HG03354 (cell line): ENCODE measurements around the gene STUM.
A peak's percentile ranks its signal among the peaks of the same experiment; 100 is the strongest.
"Not testable (repeated sequence)": the region's sequence is repeated elsewhere in the genome, so short reads cannot be mapped to it uniquely, and the experiment has no call there.

Experiments
- ATAC-seq: cut with Tn5 transposase; IDR thresholded peaks from one replicate; pipeline ENCODE4 v1.9.1; 2021; ENCODE audit warnings: mild to moderate bottlenecking; ENCODE audit not compliant: unreplicated experiment, poor library complexity, severe bottlenecking

Gene STUM

DNA sequence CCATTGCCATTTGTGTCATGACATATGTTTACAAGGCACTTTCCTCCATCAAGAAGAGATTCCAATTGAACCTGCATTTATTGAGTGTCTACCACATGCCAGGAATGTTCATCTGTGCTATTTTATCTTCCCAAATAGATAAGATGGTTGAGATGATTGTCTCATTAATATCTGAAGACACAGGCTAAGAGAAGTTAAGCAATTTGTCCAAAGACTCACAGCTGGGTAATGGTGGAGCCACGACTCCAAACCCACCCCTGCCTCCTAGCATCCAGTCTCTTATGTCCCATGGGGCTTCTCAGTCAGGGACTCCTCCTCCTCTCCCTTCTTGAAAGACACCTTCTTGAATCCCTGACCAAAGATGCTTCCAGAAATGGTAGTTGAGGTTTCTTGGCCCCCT, 68.1 kb downstream of the STUM start:
- ATAC-seq, result no peak

DNA sequence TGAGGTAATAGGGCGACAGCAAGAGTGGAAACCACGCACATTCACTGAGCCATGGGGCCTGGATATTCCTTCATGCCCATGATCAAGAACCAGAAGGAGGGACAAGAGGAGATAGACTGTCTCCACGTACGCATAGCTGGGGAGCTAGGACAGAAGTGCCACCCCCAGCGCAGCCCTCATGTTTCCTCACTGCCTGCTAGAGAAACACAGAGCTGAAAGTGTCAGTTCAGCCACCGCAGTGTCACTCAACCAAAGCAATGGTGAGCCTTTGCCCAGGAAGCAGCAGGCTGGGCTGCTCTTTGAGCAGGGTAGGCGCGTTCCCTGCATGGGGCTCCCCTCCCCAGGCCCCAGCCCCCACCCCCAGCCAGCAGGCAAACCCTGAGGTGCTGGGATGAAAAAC, 68.5 kb downstream of the STUM start:
- no peak for ATAC-seq

DNA sequence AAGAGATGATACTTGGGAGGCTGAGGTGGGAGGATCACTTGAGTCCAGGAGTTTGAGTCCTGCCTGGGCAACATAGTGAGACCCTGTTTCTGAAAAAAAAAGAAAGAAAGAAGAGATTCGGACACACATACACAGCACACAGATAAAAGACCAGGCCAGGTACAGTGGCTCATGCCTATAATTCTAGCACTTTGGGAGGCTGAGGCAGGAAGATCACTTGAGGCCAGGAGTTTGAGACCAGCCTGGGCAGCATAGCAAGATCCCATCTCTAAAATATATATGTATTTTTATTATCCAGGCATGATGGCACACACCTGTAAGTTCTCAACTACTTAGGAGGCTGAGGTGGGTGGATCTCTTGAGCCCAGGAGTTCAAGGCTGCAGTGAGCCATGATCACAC, 69.2 kb downstream of the STUM start:
- not testable (repeated sequence) for ATAC-seq

DNA sequence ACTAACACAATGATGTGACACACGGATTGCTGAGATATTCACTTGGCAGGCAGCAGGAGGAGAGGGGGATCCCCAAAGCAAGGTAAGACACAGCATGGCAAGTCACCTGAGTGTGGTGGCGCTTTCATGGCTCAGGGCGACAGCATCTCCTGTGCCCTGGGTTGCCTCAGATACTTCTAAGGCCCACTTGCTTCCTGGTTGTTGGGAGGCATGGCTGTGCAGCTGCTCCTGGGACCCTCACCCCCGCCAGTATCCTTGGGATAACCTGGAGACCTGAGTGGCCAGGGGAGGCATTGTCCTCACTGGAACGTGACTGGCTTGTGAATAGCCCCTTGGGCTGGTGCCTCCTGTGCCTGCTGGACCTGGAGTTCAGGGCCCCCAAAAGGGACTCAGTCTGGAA, 69.8 kb downstream of the STUM start:
- no peak for ATAC-seq

DNA sequence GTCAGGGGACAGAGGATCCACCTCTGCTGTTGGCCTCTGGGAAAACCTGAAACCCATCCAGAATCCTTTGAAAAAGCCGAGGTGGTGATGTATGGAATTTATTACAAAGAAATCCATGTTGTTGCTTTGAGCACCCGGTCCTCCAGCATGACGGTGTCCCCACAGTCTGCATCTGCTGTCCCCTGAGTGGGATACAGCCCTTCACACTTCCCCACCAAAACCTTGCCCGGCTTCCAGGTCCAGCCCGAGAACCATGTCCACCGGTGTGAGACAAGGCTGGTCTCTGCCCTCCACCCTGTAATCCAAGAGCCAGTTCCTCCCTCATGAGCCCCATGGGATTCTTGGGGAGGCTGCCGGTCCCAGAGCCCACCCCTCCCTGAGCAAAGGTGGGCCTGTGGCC, 70.5 kb downstream of the STUM start:
- ATAC-seq, result no peak

DNA sequence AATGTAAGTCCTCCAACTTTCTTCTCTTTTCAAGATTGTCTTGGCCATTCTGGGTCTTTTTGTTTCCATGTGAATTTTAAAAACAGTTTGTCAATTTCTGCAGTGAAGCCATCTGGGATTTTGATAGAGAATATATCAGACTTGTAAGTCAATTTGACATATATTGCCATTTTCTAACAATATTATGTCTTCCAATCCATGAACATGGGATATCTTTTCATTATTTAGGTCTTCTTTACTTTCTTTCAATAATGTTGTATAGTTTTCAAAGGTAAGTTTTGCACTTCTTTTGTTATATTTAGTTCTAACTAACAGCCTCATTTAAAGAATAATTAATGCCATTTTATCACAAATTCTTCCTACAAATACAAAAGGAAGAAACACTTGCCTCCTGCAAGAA, 73.4 kb downstream of the STUM start:
- no peak for ATAC-seq

DNA sequence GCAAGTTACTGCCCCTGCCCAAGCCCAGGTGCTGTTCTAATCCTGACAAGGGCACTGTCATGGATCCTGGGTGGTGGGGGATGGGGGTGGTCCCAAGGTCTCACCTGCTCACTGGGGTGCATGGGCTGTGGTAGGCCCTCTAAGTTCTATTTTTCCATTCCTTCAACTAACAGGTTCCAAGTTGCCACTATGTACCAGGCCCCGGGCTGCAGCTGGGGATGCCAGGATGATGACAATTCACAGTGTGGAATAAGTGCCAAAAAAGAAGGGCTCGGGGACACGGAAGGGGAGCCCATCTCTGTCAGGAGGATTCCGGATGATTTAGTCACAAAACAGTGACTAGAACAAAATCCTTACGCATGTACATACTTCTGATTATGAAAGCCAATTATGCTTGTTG, 76.0 kb downstream of the STUM start:
- no peak for ATAC-seq

DNA sequence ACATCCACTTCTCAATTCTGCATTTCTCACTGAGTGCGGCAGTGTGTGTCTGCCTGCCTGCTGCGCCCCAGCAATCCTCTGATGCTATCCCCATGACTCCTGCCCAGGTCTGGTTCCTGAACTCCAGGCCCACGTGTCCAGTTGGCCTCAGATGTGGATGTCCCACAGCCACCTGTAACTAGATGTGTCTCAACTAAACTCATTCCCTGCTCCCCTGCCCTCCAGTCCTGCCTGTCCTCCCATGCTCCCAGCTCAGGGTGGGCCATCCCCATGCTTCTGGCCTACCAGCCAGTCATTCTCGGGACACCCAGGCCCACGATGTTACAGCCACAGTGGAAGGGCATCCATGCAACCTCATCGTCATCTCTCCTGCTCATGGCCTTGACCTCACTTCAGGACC, 76.8 kb downstream of the STUM start:
- no peak for ATAC-seq

DNA sequence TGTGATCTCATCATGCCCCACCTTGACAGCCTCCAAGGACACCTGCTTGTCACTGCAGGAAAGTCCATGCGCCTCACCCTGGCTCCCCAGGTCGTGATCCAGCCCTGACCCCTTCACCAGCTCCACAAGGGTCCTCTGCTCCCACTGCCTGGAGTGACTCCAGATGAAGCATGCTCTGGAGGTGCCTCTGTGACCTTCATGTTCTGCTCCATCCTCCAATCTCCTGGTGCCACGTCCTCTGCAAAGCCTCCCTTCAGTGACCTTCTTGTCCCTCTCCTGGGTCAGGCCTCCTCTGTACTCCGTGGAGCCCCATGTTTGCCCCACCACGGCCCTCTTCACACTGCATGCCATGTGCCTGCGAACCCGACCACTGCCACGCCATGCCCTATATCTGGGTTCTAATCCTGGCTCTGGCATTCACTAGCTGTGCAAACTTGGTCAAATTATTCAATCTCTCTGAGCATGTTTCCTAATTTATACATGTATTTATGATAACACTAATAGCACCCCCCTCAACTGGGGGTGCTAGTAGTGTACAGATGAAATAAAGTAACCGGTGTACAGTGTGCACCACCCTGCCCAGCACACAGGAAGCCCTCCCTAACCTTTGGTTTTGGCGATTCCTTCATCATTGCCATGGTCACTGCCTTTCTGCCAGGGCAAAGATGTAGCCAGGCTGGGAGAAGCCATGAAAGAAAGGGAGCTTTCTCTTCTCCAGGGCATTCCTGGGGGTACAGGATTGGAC, 77.4 kb downstream of the STUM start:
- ATAC-seq, result peak; percentile 38

DNA sequence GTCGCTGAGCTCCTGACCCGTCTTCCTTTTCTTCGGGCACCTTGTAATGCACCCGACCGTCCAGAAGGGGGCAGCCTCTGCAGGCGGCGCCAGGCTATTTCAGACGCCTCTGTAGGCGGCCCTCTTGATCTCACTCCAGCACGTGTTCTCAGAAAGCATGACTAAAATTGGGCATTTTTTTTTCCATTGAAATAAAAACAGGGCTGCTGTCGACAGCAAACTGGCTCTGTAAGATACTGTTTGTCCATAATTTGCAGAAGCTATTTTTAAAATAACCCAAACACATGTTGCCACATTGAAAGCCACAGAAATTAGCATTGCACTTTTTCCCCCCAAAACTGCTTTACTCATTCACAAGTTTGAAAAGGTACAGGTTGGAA, 78.0 kb downstream of the STUM start:
- ATAC-seq, result peak; percentile 90

DNA sequence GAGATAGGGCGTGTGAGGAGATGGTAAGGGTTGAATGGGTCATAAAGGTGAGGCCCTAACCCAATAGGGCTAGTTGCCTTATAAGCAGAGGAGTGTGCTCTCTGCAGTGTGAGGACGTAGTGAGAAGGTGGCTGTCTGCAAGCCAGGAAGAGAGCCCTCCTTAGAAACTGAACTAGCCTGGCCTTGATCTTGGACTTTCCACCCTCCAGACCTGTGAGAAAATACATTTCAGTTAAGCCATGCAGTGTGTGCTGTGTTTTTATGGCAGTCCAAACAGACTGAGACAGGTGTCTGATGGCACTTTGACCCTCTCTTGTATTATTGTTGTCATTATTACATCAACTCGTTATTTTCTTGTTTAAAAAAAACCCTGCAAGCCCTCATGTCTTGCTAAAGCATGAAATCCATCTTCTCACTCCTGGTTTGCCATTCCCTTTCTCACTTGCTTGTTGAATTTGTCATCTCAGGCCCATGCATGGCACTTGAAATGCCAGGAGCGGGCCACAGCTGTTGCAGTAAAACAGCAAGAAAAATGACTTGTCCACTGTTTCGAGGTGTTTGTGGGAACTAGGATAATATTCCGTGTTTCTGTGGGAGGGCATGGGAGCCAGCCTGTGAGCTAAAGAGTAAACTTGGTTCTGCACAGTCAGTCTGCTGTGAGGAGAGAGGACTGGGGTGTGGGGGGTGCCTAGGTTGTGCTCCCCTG, 78.6 kb downstream of the STUM start:
- no peak for ATAC-seq

DNA sequence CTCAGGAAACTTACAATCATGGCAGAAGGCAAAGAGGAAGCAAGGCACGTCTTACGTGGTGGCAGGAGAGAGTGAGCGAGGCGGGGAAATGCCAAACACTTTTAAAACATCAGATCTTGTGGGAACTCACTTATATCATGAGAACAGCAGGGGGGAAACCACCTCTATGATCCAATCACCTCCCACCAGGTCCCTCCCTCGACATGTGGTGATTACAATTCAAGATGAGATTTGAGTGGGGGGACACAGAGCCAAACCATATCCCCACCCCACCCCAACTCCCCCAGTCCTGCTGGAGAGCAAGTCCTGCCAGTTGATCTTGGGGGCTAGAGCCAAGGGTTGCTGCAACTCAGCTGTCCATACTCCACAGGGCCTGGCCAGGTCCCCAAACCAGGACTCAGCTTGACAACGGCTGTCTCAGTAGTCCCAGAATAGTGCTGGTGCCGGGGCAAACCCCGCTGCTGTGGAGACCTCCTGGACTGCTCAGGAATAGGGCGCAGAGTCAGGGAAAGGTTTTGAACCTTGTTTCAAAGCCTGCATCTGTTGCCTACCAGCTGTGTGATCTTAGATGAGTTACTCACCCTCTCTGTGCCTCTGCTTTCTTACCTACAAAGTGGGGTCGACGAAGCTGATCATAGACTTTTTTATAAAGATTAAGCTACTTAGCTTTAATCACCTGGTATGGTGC, 79.5 kb downstream of the STUM start:
- no peak for ATAC-seq

DNA sequence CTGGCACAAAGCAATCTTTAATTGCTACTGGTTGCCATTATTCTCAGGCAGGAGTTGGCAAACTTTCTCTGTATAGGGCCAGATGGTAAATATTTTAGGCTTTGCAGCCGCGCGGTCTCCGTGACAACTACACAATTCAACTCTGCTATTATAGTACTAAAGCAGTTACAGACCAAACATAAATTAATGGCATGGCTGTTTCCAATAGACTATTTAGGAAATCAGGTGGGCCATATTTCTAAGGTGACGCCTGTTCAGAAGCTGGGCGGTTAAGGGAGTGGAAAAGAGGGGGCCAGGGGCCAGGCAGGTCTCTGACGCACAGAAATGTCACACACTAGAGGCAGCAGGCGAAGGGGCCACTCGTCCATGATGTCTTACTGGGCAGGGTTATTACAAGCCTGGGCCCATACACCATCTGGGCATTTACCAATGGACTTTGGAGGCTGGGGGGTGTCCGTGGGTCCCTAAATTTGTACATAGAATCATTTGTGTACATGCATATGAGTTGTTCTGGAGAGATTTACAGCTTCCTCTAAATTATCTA, 80.1 kb downstream of the STUM start:
- no peak for ATAC-seq

DNA sequence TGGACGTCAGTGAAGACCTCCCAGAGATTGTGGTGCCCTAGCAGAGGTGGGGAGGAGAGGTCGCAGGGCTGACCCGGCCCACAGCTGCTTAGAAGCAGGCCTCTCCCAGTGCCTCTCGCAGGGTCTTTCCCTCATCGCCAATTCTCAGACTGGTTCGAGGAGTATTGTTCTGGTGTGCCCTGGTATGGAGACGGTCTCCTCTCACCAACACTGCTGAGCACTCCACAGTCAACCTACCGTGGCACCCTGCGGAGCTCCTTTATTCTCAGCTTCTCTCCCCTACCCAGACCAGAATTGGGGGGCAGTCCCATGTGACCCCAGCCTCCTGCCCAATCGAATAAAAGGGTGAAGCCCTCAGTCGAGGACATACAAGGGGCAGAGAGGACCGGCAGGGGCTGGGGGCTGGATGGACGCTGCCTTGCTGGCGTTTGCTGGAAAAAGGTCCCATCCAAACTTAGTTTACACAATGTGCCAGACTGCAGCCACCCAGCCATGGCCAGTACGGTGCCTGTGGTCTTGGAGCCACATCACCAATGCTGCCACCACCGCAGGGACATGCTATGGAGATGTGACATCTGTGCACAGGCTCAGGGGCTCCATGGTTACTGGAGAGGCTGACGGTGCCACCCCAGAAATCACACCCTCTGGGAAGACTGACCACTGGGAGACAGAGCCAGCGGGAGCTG, 80.8 kb downstream of the STUM start:
- ATAC-seq, result no peak

DNA sequence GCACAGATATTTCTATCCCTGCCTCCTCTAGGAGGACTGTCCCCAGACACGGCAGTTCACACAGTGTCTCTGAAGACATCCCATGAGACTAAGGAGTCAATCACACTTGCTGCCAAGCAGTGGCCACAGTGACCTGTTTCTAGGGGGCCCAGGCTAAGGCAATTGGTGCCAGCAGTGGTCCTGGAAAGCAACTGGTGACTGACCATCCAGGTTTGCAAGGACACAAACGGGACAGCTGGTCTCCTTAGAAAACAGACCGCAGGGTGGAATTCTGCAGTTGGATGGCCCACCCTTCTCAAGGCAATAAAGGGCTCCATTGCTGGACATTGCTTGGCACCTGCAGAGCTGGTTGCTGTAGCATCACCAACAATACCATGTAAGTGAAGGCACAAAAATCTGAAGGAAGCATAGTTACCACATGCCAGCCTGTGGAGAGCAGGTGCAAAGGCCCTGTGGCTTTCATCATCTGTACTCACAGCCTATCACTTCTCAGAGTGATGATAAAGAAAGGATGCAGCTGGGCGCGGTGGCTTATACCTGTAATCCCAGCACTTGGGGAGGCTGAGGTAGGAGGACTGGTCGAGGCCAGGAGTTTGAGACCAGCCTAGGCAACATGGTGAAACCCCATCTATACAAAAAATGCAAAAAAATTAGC, 81.5 kb downstream of the STUM start:
- ATAC-seq, result no peak

DNA sequence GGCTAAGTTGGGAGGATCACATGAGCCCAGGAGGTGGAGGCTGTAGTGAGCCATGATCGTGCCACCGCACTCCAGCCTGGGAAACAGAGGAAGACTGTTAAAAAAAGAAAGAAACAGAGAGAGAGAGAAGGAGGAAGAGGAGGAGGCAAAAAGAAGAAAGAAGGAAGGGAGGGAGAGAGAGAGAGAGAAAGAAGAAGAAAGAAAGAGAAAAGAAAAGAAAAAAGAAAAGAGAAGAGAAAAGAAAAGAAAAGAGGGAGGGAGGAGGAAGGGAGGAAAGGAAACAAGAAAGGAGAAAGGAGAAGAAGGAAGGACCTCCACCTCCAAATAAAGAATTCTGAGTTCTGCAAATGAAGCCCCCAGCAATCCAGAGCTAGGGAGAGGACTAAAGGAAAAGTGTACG, 82.0 kb downstream of the STUM start:
- no peak for ATAC-seq

DNA sequence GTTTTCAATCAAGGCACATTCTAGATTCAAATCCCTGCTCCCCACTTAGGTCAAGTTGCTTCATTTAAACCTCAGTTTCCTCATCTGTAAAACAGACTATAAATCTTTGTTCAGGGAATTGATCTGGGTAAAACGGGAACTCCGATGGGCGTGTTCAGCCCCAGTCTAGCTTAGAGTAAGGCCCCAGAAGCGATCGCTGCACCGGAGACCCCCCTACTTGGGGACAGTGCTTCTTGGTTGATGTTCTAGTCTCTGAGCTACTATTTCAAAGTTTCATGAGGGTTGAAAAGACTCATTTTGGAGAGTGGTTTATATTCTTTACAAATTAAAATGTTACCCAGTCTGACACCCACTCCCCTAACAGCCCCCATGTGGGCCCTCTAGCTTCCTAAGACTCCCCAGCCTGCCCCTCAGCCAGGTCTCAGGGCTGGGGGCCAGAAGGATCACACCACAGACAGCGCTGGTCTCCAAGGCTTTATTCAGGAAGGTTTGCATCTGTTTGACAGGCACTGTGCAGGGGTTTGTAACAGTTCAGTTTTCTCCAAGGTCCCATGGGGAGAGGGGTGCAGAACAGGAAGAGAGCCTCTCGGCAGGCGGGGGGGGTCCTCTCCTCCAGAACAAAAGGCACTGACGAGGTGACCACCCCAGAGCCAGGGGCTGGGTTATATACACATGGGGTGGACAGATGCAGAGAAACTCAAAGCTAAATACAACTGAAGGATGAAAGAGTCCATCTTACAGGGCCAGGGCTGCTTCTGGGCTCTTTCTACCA, 82.9 kb downstream of the STUM start:
- ATAC-seq, result no peak

DNA sequence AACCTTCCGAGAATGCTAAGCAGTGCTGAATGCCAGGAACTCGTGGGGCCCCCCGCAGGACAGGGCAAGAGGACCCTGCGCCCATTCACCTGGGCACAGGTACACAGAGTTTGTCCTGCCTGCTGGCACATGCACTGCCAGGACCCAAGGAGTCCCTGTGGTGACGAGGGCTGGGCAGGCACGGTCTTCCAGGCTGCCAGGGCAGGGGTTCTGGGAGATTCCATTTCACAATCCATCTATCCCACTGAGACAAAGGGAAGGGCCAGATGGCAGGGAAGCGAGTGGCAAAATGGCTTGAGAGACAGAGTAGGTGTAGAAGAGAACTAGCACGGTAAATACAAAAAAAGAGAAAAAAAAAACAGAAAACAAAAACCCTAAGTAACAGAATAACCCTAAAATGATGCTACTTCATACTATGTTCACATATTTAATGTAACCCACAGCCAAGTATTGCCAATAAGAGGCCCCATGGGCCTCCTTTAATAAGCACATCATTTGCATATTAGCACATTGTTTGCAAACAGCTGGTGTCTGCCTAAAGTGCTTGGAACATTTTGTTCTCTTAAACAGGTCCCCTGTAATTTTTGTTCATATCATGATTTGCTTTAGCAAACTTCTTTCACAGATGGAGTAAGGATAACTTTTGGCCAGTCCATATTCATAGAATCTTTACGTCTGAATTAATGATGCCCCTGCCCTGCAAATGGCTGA, 83.8 kb downstream of the STUM start:
- ATAC-seq, result no peak
